Trophoblast cell (in vitro differentiated cells and primary cell): ENCODE results near the gene ABLIM2.

Experiments
- DNase-seq, 2 donors: peaks; one replicate each; pipeline ENCODE4 v3.0.0-alpha.2; 2016
- H2AFZ ChIP-seq: 2 replicates; pipeline ENCODE4 v1.6.1; 2013; ENCODE audit warnings: low read length, moderate library complexity, mild to moderate bottlenecking; ENCODE audit not compliant: insufficient read depth, poor library complexity
- H2AK5ac ChIP-seq: 2 replicates; pipeline ENCODE4 v1.6.1; 2013; ENCODE audit warnings: mild to moderate bottlenecking, low read length
- H2BK120ac ChIP-seq: 2 replicates; pipeline ENCODE4 v1.6.1; 2013; ENCODE audit warnings: low read length, mild to moderate bottlenecking, moderate library complexity; ENCODE audit not compliant: insufficient read depth, poor library complexity
- H2BK12ac ChIP-seq: 2 replicates; pipeline ENCODE4 v1.6.1; 2013; ENCODE audit warnings: mild to moderate bottlenecking, low read length, moderate library complexity
- H2BK5ac ChIP-seq: 2 replicates; pipeline ENCODE4 v1.6.1; 2013; ENCODE audit warnings: low read length, low read depth, moderate library complexity, mild to moderate bottlenecking; ENCODE audit not compliant: poor library complexity
- H3K14ac ChIP-seq: 2 replicates; pipeline ENCODE4 v1.6.1; 2013; ENCODE audit warnings: mild to moderate bottlenecking, low read length
- H3K18ac ChIP-seq: 2 replicates; pipeline ENCODE4 v1.6.1; 2013; ENCODE audit warnings: mild to moderate bottlenecking, low read length
- H3K23ac ChIP-seq: 2 replicates; pipeline ENCODE4 v1.6.1; 2013; ENCODE audit warnings: low read length
- H3K27ac ChIP-seq: 2 replicates; pipeline ENCODE4 v1.5.1; 2013; ENCODE audit warnings: low read depth, mild to moderate bottlenecking, inconsistent platforms, low read length, moderate library complexity
- H3K27me3 ChIP-seq: 2 replicates; pipeline ENCODE4 v1.6.1; 2013; ENCODE audit warnings: inconsistent platforms, mild to moderate bottlenecking, low read length, moderate library complexity; ENCODE audit not compliant: insufficient read depth
- H3K36me3 ChIP-seq, 2 experiments: 1 replicate in 1 of 2; 2 replicates in 1 of 2; pipeline ENCODE4 v1.6.1; 2013; ENCODE audit warnings: low read length in 2 of 2, mild to moderate bottlenecking in 2 of 2, moderate library complexity in 1 of 2; ENCODE audit not compliant: insufficient read depth in 2 of 2, control insufficient read depth in 1 of 2
- H3K4ac ChIP-seq: 2 replicates; pipeline ENCODE4 v1.6.1; 2013; ENCODE audit warnings: low read depth, mild to moderate bottlenecking, low read length, moderate library complexity
- H3K4me1 ChIP-seq, 2 experiments: 1 replicate in 1 of 2; 2 replicates in 1 of 2; pipeline ENCODE4 v1.6.1; 2013; ENCODE audit warnings: low read length in 2 of 2, mild to moderate bottlenecking in 2 of 2, moderate library complexity in 1 of 2; ENCODE audit not compliant: insufficient read depth in 2 of 2, control insufficient read depth in 1 of 2
- H3K4me2 ChIP-seq: 2 replicates; pipeline ENCODE4 v1.6.1; 2013; ENCODE audit warnings: inconsistent platforms, mild to moderate bottlenecking, low read length, moderate library complexity
- H3K4me3 ChIP-seq: 2 replicates; pipeline ENCODE4 v1.5.1; 2013; ENCODE audit warnings: mild to moderate bottlenecking, low read depth, low read length, inconsistent platforms
- H3K79me1 ChIP-seq: one replicate; pipeline ENCODE4 v1.6.1; 2013; ENCODE audit warnings: low read length
- H3K79me2 ChIP-seq: 2 replicates; pipeline ENCODE4 v1.6.1; 2013; ENCODE audit warnings: low read length, mild to moderate bottlenecking; ENCODE audit not compliant: control insufficient read depth, insufficient read depth, poor library complexity
- H3K9ac ChIP-seq: 2 replicates; pipeline ENCODE4 v1.6.1; 2013; ENCODE audit warnings: mild to moderate bottlenecking, low read length
- H3K9me3 ChIP-seq: 2 replicates; pipeline ENCODE4 v1.6.1; 2013; ENCODE audit warnings: low read depth, mild to moderate bottlenecking, control low read depth, inconsistent platforms, low read length; ENCODE audit not compliant: insufficient read depth
- H4K12ac ChIP-seq: 2 replicates; pipeline ENCODE4 v1.6.1; 2013; ENCODE audit warnings: low read depth, mild to moderate bottlenecking, low read length, moderate library complexity
- H4K8ac ChIP-seq: 2 replicates; pipeline ENCODE4 v1.6.1; 2013; ENCODE audit warnings: low read depth, mild to moderate bottlenecking, low read length, moderate library complexity
- H4K91ac ChIP-seq: one replicate; pipeline ENCODE4 v1.6.1; 2013; ENCODE audit warnings: low read depth, mild to moderate bottlenecking, low read length, moderate library complexity
- WGBS: extraction: QIAGEN DNeasy Blood & Tissue Kit; methylation state at CpG from one replicate; pipeline ENCODE4 v1.1.7; 2013; ENCODE audit warnings: missing lambda C conversion rate; ENCODE audit not compliant: insufficient read length, insufficient coverage; ENCODE audit errors: extremely low coverage; 5-methylcytosine and 5-hydroxymethylcytosine counted together

Gene ABLIM2

GRCh38 chr4:8016527-8016926 is 142.1 kb downstream of the ABLIM2 start:
- Histone ChIP-seq H3K23ac (no peak overlapping the region), H3K9me3 (peaks cover 2% of the 10 kb centered on the region), H3K36me3 (no peaks in the 10 kb centered on the region), H4K91ac (no peak overlapping the region), H3K4me2 (no peak overlapping the region), H2BK120ac (no peak overlapping the region), H3K27ac (no peak overlapping the region), H2BK12ac (no peak overlapping the region), H2AK5ac (no peak overlapping the region), H3K9ac (no peak overlapping the region), H3K79me1 (no peaks in the 10 kb centered on the region), H3K79me2 (no peaks in the 10 kb centered on the region), H3K18ac (no peak overlapping the region), H3K14ac (no peak overlapping the region), H3K4me3 (no peak overlapping the region), H2AFZ (no peak overlapping the region), H4K8ac (no peak overlapping the region), H4K12ac (no peak overlapping the region), H3K4me1 (peaks cover 0 to 2% of the 10 kb centered on the region in 2 experiments), H3K27me3 (peaks cover 2% of the 10 kb centered on the region), H3K4ac (no peak overlapping the region), H2BK5ac (no peak overlapping the region)
- no peak for DNase-seq
- WGBS, result no CpG with 5 or more reads among the region's 12 CpGs

DNA sequence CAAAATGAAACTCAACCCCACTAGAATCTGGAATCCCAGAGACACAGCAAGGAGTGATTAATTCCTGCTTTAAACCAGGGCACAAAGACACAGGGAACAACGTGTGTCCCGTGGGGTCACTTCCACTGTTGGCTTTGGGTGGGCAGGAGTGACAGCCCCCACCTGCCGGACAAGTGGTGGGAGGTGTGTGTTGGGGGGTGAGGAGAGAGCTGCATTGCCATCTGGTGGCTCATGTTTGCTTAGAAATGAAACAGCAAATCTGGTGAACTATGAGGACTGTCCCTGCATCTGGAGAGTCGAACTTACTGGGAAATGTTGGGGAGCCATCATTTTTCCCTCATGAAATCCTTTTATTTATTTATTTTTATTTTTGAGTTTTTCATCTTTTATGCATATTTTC is 143.1 kb downstream of the ABLIM2 start:
- no peak overlapping the region for H3K4me3 ChIP-seq
- H3K4me2 ChIP-seq, result no peak overlapping the region
- no peak overlapping the region for H3K27ac ChIP-seq
- H2BK120ac ChIP-seq, result no peak overlapping the region
- whole genome bisulfite sequencing, result no CpG with 5 or more reads among the region's 4 CpGs
- peaks cover 0 to 2% of the 10 kb centered on the region in 2 experiments for H3K4me1 ChIP-seq
- H4K91ac ChIP-seq, result no peak overlapping the region
- H4K8ac ChIP-seq, result no peak overlapping the region
- peaks cover 2% of the 10 kb centered on the region for H3K27me3 ChIP-seq
- no peak for DNase-seq
- no peak overlapping the region for H2AK5ac ChIP-seq
- H3K9me3 ChIP-seq, result peaks cover 2% of the 10 kb centered on the region
- no peak overlapping the region for H2BK12ac ChIP-seq
- H3K18ac ChIP-seq, result no peak overlapping the region
- no peak overlapping the region for H2BK5ac ChIP-seq
- no peak overlapping the region for H3K14ac ChIP-seq
- H4K12ac ChIP-seq, result no peak overlapping the region
- no peaks in the 10 kb centered on the region for H3K79me1 ChIP-seq
- no peaks in the 10 kb centered on the region for H3K36me3 ChIP-seq
- no peak overlapping the region for H3K9ac ChIP-seq
- no peak overlapping the region for H2AFZ ChIP-seq
- no peaks in the 10 kb centered on the region for H3K79me2 ChIP-seq
- H3K23ac ChIP-seq, result no peak overlapping the region
- H3K4ac ChIP-seq, result no peak overlapping the region

DNA sequence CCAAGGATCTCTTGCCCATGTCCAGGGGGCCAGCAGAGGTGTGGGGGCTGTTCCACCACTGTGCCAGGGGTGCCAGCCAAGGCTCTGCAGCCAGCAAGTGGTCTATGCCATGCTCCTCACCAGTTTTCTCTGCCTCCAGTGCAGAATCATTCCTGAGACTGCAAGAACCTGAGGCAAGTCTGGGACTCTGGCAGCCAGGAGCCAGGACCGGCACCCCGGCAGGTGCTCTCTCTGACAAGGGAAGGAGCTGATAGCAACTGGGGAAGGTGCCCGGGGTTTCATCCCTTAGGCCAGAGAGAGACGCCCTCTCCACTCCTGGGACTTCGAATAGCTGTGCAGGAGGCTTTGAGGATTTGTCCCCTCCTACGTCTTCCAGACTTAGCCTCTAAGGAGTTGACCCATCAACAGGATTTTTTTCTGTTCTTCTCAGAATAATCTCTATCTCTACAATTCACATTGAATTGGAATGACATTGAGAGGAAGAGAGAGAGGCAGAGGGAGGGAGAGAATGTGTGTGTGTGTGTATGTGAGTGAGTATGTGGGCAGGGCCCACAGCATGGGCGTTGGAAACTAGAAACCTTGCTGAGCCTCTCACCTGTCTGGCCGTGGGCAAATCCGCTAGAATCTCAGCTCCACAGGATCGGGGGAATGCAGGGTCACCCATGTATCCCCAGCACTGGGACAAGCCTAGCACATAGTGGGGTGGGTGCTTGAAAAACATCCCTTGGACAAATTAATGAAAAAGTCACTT is 144.5 kb downstream of the ABLIM2 start:
- H4K8ac ChIP-seq, result no peak overlapping the region
- no peak overlapping the region for H2AFZ ChIP-seq
- H3K36me3 ChIP-seq, result no peaks in the 10 kb centered on the region
- no peak overlapping the region for H3K18ac ChIP-seq
- peaks cover 2% of the 10 kb centered on the region for H3K9me3 ChIP-seq
- H3K79me2 ChIP-seq, result no peaks in the 10 kb centered on the region
- no peaks in the 10 kb centered on the region for H3K4me1 ChIP-seq
- H3K79me1 ChIP-seq, result no peaks in the 10 kb centered on the region
- H3K4me2 ChIP-seq, result no peak overlapping the region
- H3K9ac ChIP-seq, result no peak overlapping the region
- H4K12ac ChIP-seq, result no peak overlapping the region
- DNase-seq, result peak in 1 of 2 donors; percentile 13
- H2BK5ac ChIP-seq, result no peak overlapping the region
- H3K4me3 ChIP-seq, result no peak overlapping the region
- no peak overlapping the region for H2BK12ac ChIP-seq
- H2AK5ac ChIP-seq, result no peak overlapping the region
- no peak overlapping the region for H3K4ac ChIP-seq
- WGBS, result no CpG with 5 or more reads among the region's 10 CpGs
- H3K14ac ChIP-seq, result no peak overlapping the region
- H3K27ac ChIP-seq, result no peak overlapping the region
- H4K91ac ChIP-seq, result no peak overlapping the region
- no peak overlapping the region for H3K23ac ChIP-seq
- no peak overlapping the region for H2BK120ac ChIP-seq
- H3K27me3 ChIP-seq, result peaks cover 2% of the 10 kb centered on the region

GRCh38 chr4:8012517-8012916 is 146.1 kb downstream of the ABLIM2 start:
- peaks cover 2% of the 10 kb centered on the region for H3K9me3 ChIP-seq
- no peaks in the 10 kb centered on the region for H3K36me3 ChIP-seq
- no peak for DNase-seq
- no peak overlapping the region for H2BK12ac ChIP-seq
- no peak overlapping the region for H4K12ac ChIP-seq
- H3K4me2 ChIP-seq, result no peak overlapping the region
- H3K4me3 ChIP-seq, result no peak overlapping the region
- no peak overlapping the region for H2AFZ ChIP-seq
- H3K27me3 ChIP-seq, result peaks cover 2% of the 10 kb centered on the region
- H3K9ac ChIP-seq, result no peak overlapping the region
- no peak overlapping the region for H2AK5ac ChIP-seq
- H3K23ac ChIP-seq, result no peak overlapping the region
- no peak overlapping the region for H2BK120ac ChIP-seq
- H3K79me1 ChIP-seq, result no peaks in the 10 kb centered on the region
- no peak overlapping the region for H2BK5ac ChIP-seq
- H4K91ac ChIP-seq, result no peak overlapping the region
- no peak overlapping the region for H4K8ac ChIP-seq
- H3K27ac ChIP-seq, result no peak overlapping the region
- no peaks in the 10 kb centered on the region for H3K79me2 ChIP-seq
- H3K4me1 ChIP-seq, result no peaks in the 10 kb centered on the region
- no peak overlapping the region for H3K4ac ChIP-seq
- WGBS, result 100% methylated on average over 1 of the region's 3 CpGs
- H3K18ac ChIP-seq, result no peak overlapping the region
- H3K14ac ChIP-seq, result no peak overlapping the region
